ENCODE measurements around the gene NPLOC4.

Gene NPLOC4

DNA sequence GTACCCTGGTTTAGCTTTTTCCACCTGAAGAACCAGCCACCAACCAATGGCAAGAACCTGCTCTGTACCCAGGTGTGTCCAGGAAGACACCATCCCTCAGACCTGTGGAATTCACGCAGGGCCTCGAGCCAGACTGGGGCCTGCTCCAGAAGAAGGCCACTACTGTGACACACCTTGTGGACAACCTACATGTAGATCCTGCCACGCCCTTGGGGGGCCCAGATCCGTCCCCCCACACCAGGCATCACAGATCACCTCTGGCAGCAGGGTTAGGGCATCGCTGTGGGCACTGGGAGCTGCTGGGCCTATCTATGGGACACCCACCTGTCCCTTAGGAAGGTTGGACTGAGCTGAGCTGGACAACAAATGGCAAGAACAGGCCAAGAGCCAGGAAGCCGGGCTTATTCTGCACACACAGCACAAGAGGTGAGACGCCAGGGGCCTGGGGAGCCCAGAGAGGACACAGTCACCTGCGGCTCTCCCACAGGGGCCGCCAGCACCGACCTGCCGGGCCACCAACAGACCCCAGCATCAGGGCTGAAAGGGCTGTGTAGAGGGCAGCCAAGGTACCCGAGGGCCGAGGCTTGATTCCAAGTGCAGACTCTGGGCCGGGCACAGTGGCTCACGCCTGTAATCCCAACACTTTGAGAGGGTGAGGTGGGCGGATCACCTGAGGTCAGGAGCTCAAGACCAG, 92.5 kb downstream of the NPLOC4 start:
- H3K36me3 ChIP-seq (ENCODE audit: insufficient read depth, low read length) = peaks cover 33% of the 10 kb centered on the region; the same call in 1 of the 2 replicates
- no peak for TF ChIP-seq EZH2phosphoT487 (IDR thresholded peaks at IDR 0.05; ENCODE audit: borderline replicate concordance)
- TF ChIP-seq, protein P1, sequence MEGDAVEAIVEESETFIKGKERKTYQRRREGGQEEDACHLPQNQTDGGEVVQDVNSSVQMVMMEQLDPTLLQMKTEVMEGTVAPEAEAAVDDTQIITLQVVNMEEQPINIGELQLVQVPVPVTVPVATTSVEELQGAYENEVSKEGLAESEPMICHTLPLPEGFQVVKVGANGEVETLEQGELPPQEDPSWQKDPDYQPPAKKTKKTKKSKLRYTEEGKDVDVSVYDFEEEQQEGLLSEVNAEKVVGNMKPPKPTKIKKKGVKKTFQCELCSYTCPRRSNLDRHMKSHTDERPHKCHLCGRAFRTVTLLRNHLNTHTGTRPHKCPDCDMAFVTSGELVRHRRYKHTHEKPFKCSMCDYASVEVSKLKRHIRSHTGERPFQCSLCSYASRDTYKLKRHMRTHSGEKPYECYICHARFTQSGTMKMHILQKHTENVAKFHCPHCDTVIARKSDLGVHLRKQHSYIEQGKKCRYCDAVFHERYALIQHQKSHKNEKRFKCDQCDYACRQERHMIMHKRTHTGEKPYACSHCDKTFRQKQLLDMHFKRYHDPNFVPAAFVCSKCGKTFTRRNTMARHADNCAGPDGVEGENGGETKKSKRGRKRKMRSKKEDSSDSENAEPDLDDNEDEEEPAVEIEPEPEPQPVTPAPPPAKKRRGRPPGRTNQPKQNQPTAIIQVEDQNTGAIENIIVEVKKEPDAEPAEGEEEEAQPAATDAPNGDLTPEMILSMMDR (conservative IDR thresholded peaks at IDR 0.05; ENCODE audit: low read length) = no peak
- no peaks in the 10 kb centered on the region for H4K20me1 ChIP-seq (ENCODE audit: insufficient read depth, low read length, poor library complexity, severe bottlenecking)

DNA sequence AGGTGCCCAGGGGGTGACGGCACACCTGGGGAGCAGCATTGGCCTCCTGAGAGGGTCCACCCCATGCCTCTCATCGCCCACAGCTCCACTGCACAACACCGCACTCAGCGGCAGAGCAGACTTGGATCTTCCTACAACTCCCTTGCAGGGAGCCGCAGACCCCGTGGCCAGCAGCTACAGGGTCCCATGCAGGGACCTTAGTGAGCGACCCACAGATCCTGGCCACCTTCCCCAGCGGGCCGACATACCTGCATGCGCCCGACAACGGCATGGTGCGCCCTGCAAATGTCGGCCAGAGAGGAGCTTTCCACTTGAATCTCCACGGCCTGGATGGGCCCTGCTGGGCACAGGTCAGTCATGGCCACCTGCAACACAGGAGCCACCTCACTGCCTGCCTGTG, 93.2 kb downstream of the NPLOC4 start:
- no peaks in the 10 kb centered on the region for H3K4me1 ChIP-seq (ENCODE audit: insufficient read depth, low read length, poor library complexity, severe bottlenecking)
- no peak overlapping the region for H3K9ac ChIP-seq (ENCODE audit: low read depth, low read length, poor library complexity, severe bottlenecking)
- no peaks in the 10 kb centered on the region for H3K9me2 ChIP-seq (replicated peaks; ENCODE audit: low read depth, low read length)
- H3K4me2 ChIP-seq (ENCODE audit: low read depth, low read length, poor library complexity, severe bottlenecking) = no peak overlapping the region
- no peaks in the 10 kb centered on the region for H4K20me1 ChIP-seq (ENCODE audit: insufficient read depth, low read length, poor library complexity, severe bottlenecking)
- no peaks in the 10 kb centered on the region for H3F3A ChIP-seq (ENCODE audit: low read depth)
- H3K9me3 ChIP-seq (ENCODE audit: insufficient read depth, low read depth, low read length) = no peaks in the 10 kb centered on the region
- H3K27me3 ChIP-seq (ENCODE audit: insufficient read depth, low read length, poor library complexity, severe bottlenecking) = no peaks in the 10 kb centered on the region
- no peak overlapping the region for H3K4me3 ChIP-seq (ENCODE audit: low read length, poor library complexity, severe bottlenecking)
- no peak overlapping the region for H2AFZ ChIP-seq (ENCODE audit: low read length)
- H3K36me3 ChIP-seq (ENCODE audit: insufficient read depth, low read length) = peaks cover 32% of the 10 kb centered on the region; the same call in 1 of the 2 replicates
- H3K79me2 ChIP-seq (ENCODE audit: insufficient read depth, low read length) = no peaks in the 10 kb centered on the region
- no peak for TF ChIP-seq EZH2phosphoT487 (IDR thresholded peaks at IDR 0.05; ENCODE audit: borderline replicate concordance)
- TF ChIP-seq, protein P1 (conservative IDR thresholded peaks at IDR 0.05; ENCODE audit: low read length) = no peak

More for the DNA sequence above, 92.5 kb downstream of the NPLOC4 start:
- H3K4me1 ChIP-seq (ENCODE audit: insufficient read depth, low read length, poor library complexity, severe bottlenecking) = peaks cover 1% of the 10 kb centered on the region
- H3K4me3 ChIP-seq (ENCODE audit: low read length, poor library complexity, severe bottlenecking) = no peak overlapping the region
- H3F3A ChIP-seq (ENCODE audit: low read depth) = no peaks in the 10 kb centered on the region
- no peaks in the 10 kb centered on the region for H3K9me3 ChIP-seq (ENCODE audit: insufficient read depth, low read depth, low read length)
- H2AFZ ChIP-seq (ENCODE audit: low read length) = no peak overlapping the region
- no peak overlapping the region for H3K4me2 ChIP-seq (ENCODE audit: low read depth, low read length, poor library complexity, severe bottlenecking)
- H3K9me2 ChIP-seq (replicated peaks; ENCODE audit: low read depth, low read length) = no peaks in the 10 kb centered on the region
- H3K9ac ChIP-seq (ENCODE audit: low read depth, low read length, poor library complexity, severe bottlenecking) = no peak overlapping the region
- H3K79me2 ChIP-seq (ENCODE audit: insufficient read depth, low read length) = peaks cover 5% of the 10 kb centered on the region; the same call in 1 of the 2 replicates
- H3K27me3 ChIP-seq (ENCODE audit: insufficient read depth, low read length, poor library complexity, severe bottlenecking) = no peaks in the 10 kb centered on the region

DNA sequence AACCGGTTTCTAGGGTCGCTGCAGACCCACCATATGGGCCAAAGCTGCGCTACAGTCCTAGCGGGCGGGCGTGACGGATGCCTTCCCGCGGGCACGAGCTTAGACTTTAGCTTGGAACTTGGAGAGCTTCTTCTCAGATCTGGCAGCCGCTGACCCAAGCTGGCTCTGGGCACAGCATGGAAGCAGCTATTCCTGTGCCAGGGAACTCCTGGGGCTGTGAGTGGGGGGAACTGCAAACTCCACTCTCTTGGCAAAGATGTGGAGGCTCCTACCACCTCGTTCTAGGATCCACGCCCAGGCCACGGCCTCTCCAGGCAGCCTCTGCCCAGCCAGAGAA, 93.6 kb downstream of the NPLOC4 start:
- no peaks in the 10 kb centered on the region for H3F3A ChIP-seq (ENCODE audit: low read depth)
- H3K27me3 ChIP-seq (ENCODE audit: insufficient read depth, low read length, poor library complexity, severe bottlenecking) = no peaks in the 10 kb centered on the region
- TF ChIP-seq EZH2phosphoT487 (IDR thresholded peaks at IDR 0.05; ENCODE audit: borderline replicate concordance) = no peak
- TF ChIP-seq, protein P1 (conservative IDR thresholded peaks at IDR 0.05; ENCODE audit: low read length) = no peak
- H3K4me2 ChIP-seq (ENCODE audit: low read depth, low read length, poor library complexity, severe bottlenecking) = no peak overlapping the region
- peaks cover 32% of the 10 kb centered on the region; the same call in 1 of the 2 replicates for H3K36me3 ChIP-seq (ENCODE audit: insufficient read depth, low read length)
- no peaks in the 10 kb centered on the region for H3K4me1 ChIP-seq (ENCODE audit: insufficient read depth, low read length, poor library complexity, severe bottlenecking)
- no peak overlapping the region for H3K9ac ChIP-seq (ENCODE audit: low read depth, low read length, poor library complexity, severe bottlenecking)
- H3K4me3 ChIP-seq (ENCODE audit: low read length, poor library complexity, severe bottlenecking) = no peak overlapping the region
- H3K79me2 ChIP-seq (ENCODE audit: insufficient read depth, low read length) = no peaks in the 10 kb centered on the region
- no peaks in the 10 kb centered on the region for H3K9me2 ChIP-seq (replicated peaks; ENCODE audit: low read depth, low read length)
- H2AFZ ChIP-seq (ENCODE audit: low read length) = no peak overlapping the region
- H3K9me3 ChIP-seq (ENCODE audit: insufficient read depth, low read depth, low read length) = no peaks in the 10 kb centered on the region
- H4K20me1 ChIP-seq (ENCODE audit: insufficient read depth, low read length, poor library complexity, severe bottlenecking) = no peaks in the 10 kb centered on the region

All from Loucy (cell line).